Measurements from ENCODE around the gene ADARB2. TPM values are rescaled to one million over a fixed set of nuclear protein-coding genes. Genes with fewer than 3 reads are reported as not detected.

ADARB2 gene
- total and polyA plus RNA-seq, 4 donors: 0.22 to 1.3 (median 0.55) TPM

DNA sequence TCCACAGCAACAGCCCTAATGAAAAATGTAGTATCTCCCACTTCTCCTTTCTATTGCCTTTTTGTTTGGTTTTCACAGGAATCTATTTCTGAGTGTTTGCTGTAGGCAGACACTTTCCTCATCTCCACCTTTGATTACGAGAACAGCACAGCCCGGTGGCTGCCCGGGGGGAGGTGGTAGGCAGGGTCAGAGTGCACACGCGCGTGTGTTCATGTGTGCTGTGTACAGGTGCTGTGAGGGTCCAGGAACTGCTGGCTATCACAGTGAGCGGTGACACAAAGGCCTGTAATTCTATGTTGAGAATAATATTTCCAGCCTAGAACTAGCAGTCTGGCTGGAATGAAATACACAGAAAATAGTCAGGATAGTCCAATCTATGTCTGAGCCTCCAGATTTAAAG, 212.8 kb downstream of the ADARB2 start:
- no peak for ATAC-seq (ENCODE audit: insufficient read depth, low FRiP score)
- WGBS, 2 donors: 71 to 88% methylated on average over 7 of the region's 7 CpGs
- no peak overlapping the region for H3K9ac ChIP-seq (ENCODE audit: insufficient read depth in 1 of 2, low read length in 2 of 2)
- no peak for TF ChIP-seq CTCF (IDR thresholded peaks at IDR 0.05; ENCODE audit: control extremely low read depth, extremely low read depth)
- no peaks in the 10 kb centered on the region for H3K36me3 ChIP-seq (ENCODE audit: control insufficient read depth in 4 of 4, insufficient read depth in 4 of 4, low read length in 4 of 4)
- H3K27me3 ChIP-seq (ENCODE audit: control insufficient read depth in 3 of 3, insufficient read depth in 3 of 3, low read length in 2 of 3): peaks cover 0 to 6% (median 0%) of the 10 kb centered on the region in 3 donors
- peaks cover 0 to 3% (median 0%) of the 10 kb centered on the region in 4 donors for H3K9me3 ChIP-seq (ENCODE audit: control insufficient read depth in 4 of 4, insufficient read depth in 3 of 4, low read length in 3 of 4)
- H3K27ac ChIP-seq (ENCODE audit: low read depth in 1 of 2, low read length in 1 of 2): no peak overlapping the region
- no peak for DNase-seq
- H3K4me1 ChIP-seq (ENCODE audit: control insufficient read depth in 5 of 5, insufficient read depth in 5 of 5, low read length in 5 of 5): peaks cover 0 to 19% (median 0%) of the 10 kb centered on the region in 5 donors
- no peak overlapping the region for H3K4me3 ChIP-seq

GRCh38 chr10:1523221-1523620, 214.1 kb downstream of the ADARB2 start:
- H3K9me3 ChIP-seq (ENCODE audit: control insufficient read depth in 4 of 4, insufficient read depth in 3 of 4, low read length in 3 of 4): peaks cover 0 to 6% (median 0%) of the 10 kb centered on the region in 4 donors
- H3K27ac ChIP-seq (ENCODE audit: low read depth in 1 of 2, low read length in 1 of 2): no peak overlapping the region
- no peak for ATAC-seq (ENCODE audit: insufficient read depth, low FRiP score)
- no peak for DNase-seq
- no peak overlapping the region for H3K4me3 ChIP-seq
- WGBS, 2 donors: 67 to 70% methylated on average over 8 of the region's 8 CpGs
- peaks cover 0 to 19% (median 0%) of the 10 kb centered on the region in 5 donors for H3K4me1 ChIP-seq (ENCODE audit: control insufficient read depth in 5 of 5, insufficient read depth in 5 of 5, low read length in 5 of 5)
- no peak for TF ChIP-seq CTCF (IDR thresholded peaks at IDR 0.05; ENCODE audit: control extremely low read depth, extremely low read depth)
- no peaks in the 10 kb centered on the region for H3K36me3 ChIP-seq (ENCODE audit: control insufficient read depth in 4 of 4, insufficient read depth in 4 of 4, low read length in 4 of 4)
- H3K9ac ChIP-seq (ENCODE audit: insufficient read depth in 1 of 2, low read length in 2 of 2): no peak overlapping the region
- H3K27me3 ChIP-seq (ENCODE audit: control insufficient read depth in 3 of 3, insufficient read depth in 3 of 3, low read length in 2 of 3): peaks cover 0 to 6% (median 0%) of the 10 kb centered on the region in 3 donors

DNA sequence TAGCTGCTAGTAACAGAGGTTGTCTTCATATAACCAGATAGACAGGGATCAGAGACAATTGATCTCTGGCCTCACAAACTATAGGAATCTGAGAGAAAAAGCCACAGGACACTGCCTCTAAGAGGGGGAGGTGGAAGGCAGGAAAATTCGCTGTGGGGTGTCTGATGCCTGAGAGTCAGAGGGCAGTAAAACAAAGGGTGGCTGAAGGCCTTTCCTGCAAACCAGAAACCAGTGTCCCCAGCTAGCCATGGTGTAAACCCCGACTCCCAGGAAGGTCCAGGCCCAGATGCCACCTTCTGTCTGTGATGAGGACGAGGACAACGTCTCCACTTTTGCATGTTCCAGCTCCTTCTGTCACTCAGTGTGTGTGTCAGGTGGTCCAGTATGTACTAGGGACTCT, 215.1 kb downstream of the ADARB2 start:
- no peaks in the 10 kb centered on the region for H3K36me3 ChIP-seq (ENCODE audit: control insufficient read depth in 4 of 4, insufficient read depth in 4 of 4, low read length in 4 of 4)
- H3K9ac ChIP-seq (ENCODE audit: insufficient read depth in 1 of 2, low read length in 2 of 2): no peak overlapping the region
- H3K27ac ChIP-seq (ENCODE audit: low read depth in 1 of 2, low read length in 1 of 2): no peak overlapping the region
- TF ChIP-seq CTCF (IDR thresholded peaks at IDR 0.05; ENCODE audit: control extremely low read depth, extremely low read depth): no peak
- DNase-seq: no peak
- peaks cover 0 to 19% (median 0%) of the 10 kb centered on the region in 5 donors for H3K4me1 ChIP-seq (ENCODE audit: control insufficient read depth in 5 of 5, insufficient read depth in 5 of 5, low read length in 5 of 5)
- WGBS, 2 donors: 63 to 75% methylated on average over 4 of the region's 4 CpGs
- peaks cover 0 to 4% (median 0%) of the 10 kb centered on the region in 3 donors for H3K27me3 ChIP-seq (ENCODE audit: control insufficient read depth in 3 of 3, insufficient read depth in 3 of 3, low read length in 2 of 3)
- H3K9me3 ChIP-seq (ENCODE audit: control insufficient read depth in 4 of 4, insufficient read depth in 3 of 4, low read length in 3 of 4): peaks cover 0 to 6% (median 0%) of the 10 kb centered on the region in 4 donors
- H3K4me3 ChIP-seq: no peak overlapping the region
- no peak for ATAC-seq (ENCODE audit: insufficient read depth, low FRiP score)

DNA sequence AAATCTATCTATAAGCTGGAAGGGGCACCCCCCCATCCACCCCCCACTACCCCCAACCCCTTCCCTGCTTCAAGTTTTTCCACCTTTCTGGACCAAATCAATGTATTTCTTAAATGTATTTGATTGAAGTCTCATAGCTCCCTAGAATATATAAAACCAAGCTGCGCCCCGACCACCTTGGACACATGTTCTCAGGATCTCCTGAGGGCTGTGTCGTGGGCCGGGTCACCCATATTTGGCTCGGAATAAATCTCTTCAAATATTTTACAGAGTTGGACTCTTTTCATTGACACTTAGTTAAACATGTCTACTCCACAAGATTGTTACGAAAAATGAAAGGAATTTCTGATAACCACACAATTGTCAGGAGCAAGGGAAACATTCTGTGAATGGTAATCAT, 215.6 kb downstream of the ADARB2 start:
- H3K27ac ChIP-seq (ENCODE audit: low read depth in 1 of 2, low read length in 1 of 2): no peak overlapping the region
- peaks cover 0 to 19% (median 0%) of the 10 kb centered on the region in 5 donors for H3K4me1 ChIP-seq (ENCODE audit: control insufficient read depth in 5 of 5, insufficient read depth in 5 of 5, low read length in 5 of 5)
- H3K9ac ChIP-seq (ENCODE audit: insufficient read depth in 1 of 2, low read length in 2 of 2): no peak overlapping the region
- TF ChIP-seq CTCF (IDR thresholded peaks at IDR 0.05; ENCODE audit: control extremely low read depth, extremely low read depth): no peak
- DNase-seq: no peak
- 66 to 79% methylated on average over 6 of the region's 6 CpGs for WGBS, 2 donors
- peaks cover 0 to 2% (median 0%) of the 10 kb centered on the region in 3 donors for H3K27me3 ChIP-seq (ENCODE audit: control insufficient read depth in 3 of 3, insufficient read depth in 3 of 3, low read length in 2 of 3)
- H3K9me3 ChIP-seq (ENCODE audit: control insufficient read depth in 4 of 4, insufficient read depth in 3 of 4, low read length in 3 of 4): peaks cover 0 to 6% (median 0%) of the 10 kb centered on the region in 4 donors
- no peak for ATAC-seq (ENCODE audit: insufficient read depth, low FRiP score)
- H3K36me3 ChIP-seq (ENCODE audit: control insufficient read depth in 4 of 4, insufficient read depth in 4 of 4, low read length in 4 of 4): no peaks in the 10 kb centered on the region
- no peak overlapping the region for H3K4me3 ChIP-seq
